ENCODE data around the gene CRYBB3. TPM values are rescaled to one million over a fixed set of nuclear protein-coding genes. Genes with fewer than 3 reads are reported as not detected.
A peak's percentile ranks its signal among the peaks of the same experiment; 100 is the strongest.

Gene CRYBB3
- total RNA-seq (not detected in 2 replicates), polyA plus RNA-seq (not detected in 2 replicates), polyA minus RNA-seq (ENCODE audit: low replicate concordance) (not detected in 2 replicates)
- polyA plus RNA-seq (2012): not detected in 2 replicates

DNA sequence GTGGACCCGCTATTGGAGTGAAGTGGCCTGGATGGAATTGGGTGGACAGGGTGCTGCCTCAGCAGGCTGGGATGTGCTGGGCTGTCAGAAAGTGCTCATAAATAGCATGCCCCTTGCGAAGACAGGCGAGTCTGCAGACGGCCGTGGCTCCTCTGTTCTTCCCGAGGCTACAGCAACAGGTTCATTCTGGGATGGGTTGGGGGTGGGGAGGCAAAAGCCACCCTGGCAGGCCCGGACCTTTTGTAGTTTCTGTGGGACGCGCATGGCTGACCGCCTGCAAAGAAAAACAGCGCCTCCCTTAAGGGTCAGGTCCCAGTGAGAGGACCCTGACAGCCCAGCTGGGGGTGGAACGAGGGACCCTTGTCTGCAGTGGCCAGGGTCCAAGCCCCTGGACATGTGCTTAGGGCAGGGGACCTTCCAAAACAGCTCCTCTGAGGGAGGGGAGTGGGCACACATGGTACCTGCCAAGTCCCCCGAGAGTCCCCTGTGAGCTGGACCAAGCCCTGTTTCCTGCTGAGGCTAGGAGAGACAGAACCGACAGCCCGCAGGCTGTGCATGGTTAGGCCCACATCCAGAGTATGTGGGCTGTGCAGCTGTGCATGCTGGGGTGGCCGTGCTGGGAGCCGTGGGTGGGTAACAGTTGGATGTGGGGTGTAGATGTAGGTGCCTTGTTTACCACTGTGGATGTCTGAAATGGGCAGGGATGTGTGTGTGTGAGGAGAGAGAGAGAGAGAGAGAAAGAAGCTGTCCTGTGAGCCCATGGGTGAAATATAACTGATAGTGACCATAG is at the start of gene CRYBB3:
Gene CRYBB3 (plus strand): TSS at position 128 of the 790 bp plus-strand sequence. CDS start 1,539 bp downstream, outside the sequence.
- Histone ChIP-seq H3K4me3 (replicated peaks in 1 of 4; ENCODE audit: control extremely low read depth in 1 of 4, insufficient read depth in 1 of 4, low read depth in 3 of 4, low read length in 4 of 4) (no peak within 1 kb of the TSS), H3K9ac (ENCODE audit: insufficient read depth, low read length) (no peak within 1 kb of the TSS), H3K9me3 (ENCODE audit: control insufficient read depth, insufficient read depth, low read depth, low read length) (no peaks in the 10 kb centered on the region), H4K20me1 (ENCODE audit: control insufficient read depth, extremely low read depth, insufficient read depth, low read length) (no peaks in the 10 kb centered on the region), H2AFZ (ENCODE audit: low read length) (no peak within 1 kb of the TSS), H3K4me2 (ENCODE audit: extremely low read depth, insufficient read depth, low read length) (no peak within 1 kb of the TSS), H3K36me3 (ENCODE audit: control insufficient read depth, insufficient read depth, low read length) (no peaks in the 10 kb centered on the region), H3K4me1 (ENCODE audit: control insufficient read depth, extremely low read depth, insufficient read depth, low read length) (no peaks in the 10 kb centered on the region), H3K27ac (ENCODE audit: insufficient read depth, low read length) (no peak within 1 kb of the TSS), H3K27me3 (ENCODE audit: control insufficient read depth, insufficient read depth, low read length) (no peaks in the 10 kb centered on the region), H3K79me2 (ENCODE audit: control insufficient read depth, insufficient read depth, low read length) (no peaks in the 10 kb centered on the region)
- no peak for TF ChIP-seq EZH2 (IDR thresholded peaks at IDR 0.05; ENCODE audit: low read length, missing control alignments)
- DNase-seq (ENCODE audit: low read depth in 2 of 2): no peak

DNA sequence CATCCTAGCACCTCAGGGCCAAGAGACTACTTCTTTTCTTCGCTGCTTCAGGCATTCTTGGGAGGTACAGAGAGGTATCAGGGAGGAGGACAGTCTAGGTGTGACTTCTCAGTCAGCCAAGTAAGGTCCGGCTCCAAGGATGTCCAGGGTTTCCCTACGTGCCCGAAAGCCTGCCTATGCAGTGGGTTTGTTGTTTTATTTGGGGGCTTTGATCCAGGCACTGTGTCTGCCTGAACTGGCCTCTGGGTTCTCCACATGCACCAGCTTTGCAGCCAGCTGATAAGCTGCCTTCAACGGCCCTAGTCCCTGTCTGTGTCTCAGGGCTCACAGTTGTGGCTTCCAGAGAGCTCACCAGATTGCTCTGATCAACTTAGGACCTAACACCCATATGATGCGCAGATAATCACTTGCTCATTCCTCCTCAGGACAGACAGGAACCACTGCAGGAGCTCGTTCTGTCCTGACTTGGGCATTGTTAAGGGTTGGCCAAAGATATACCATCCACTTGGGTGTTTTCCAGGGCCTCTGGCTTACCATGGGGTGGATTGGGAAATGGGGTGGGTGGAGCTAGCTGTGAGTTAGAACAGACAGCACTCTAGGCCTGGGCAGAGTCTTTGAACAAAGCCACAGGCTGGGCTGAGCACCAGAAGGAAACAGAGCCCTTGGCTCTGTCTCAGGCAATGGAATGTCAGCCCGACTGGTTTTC is 45.5 kb upstream of the CRYBB3 start:
- no peak for TF ChIP-seq CTCF (conservative IDR thresholded peaks at IDR 0.05 in 1 of 2, IDR thresholded peaks at IDR 0.05 in 1 of 2; ENCODE audit: low read depth in 1 of 2, low read length in 2 of 2)
- TF ChIP-seq EZH2 (IDR thresholded peaks at IDR 0.05; ENCODE audit: low read length, missing control alignments): no peak
- no peak overlapping the region for H3K9ac ChIP-seq (ENCODE audit: insufficient read depth, low read length)
- H3K27me3 ChIP-seq (ENCODE audit: control insufficient read depth, insufficient read depth, low read length): no peaks in the 10 kb centered on the region
- H3K36me3 ChIP-seq (ENCODE audit: control insufficient read depth, insufficient read depth, low read length): no peaks in the 10 kb centered on the region
- no peak overlapping the region for H3K4me3 ChIP-seq (replicated peaks in 1 of 4; ENCODE audit: control extremely low read depth in 1 of 4, insufficient read depth in 1 of 4, low read depth in 3 of 4, low read length in 4 of 4)
- peak; percentile 31 to 57 for DNase-seq (ENCODE audit: low read depth in 2 of 2)
- no peaks in the 10 kb centered on the region for H3K79me2 ChIP-seq (ENCODE audit: control insufficient read depth, insufficient read depth, low read length)
- no peaks in the 10 kb centered on the region for H3K9me3 ChIP-seq (ENCODE audit: control insufficient read depth, insufficient read depth, low read depth, low read length)
- no peaks in the 10 kb centered on the region for H4K20me1 ChIP-seq (ENCODE audit: control insufficient read depth, extremely low read depth, insufficient read depth, low read length)
- no peak overlapping the region for H3K4me2 ChIP-seq (ENCODE audit: extremely low read depth, insufficient read depth, low read length)
- no peak overlapping the region for H3K27ac ChIP-seq (ENCODE audit: insufficient read depth, low read length)
- H2AFZ ChIP-seq (ENCODE audit: low read length): no peak overlapping the region
- H3K4me1 ChIP-seq (ENCODE audit: control insufficient read depth, extremely low read depth, insufficient read depth, low read length): no peaks in the 10 kb centered on the region

GRCh38 chr22:25154667-25154999 is 45.0 kb upstream of the CRYBB3 start:
- no peak overlapping the region for H3K4me2 ChIP-seq (ENCODE audit: extremely low read depth, insufficient read depth, low read length)
- no peak for TF ChIP-seq CTCF (conservative IDR thresholded peaks at IDR 0.05 in 1 of 2, IDR thresholded peaks at IDR 0.05 in 1 of 2; ENCODE audit: low read depth in 1 of 2, low read length in 2 of 2)
- no peak for TF ChIP-seq EZH2 (IDR thresholded peaks at IDR 0.05; ENCODE audit: low read length, missing control alignments)
- no peak overlapping the region for H3K4me3 ChIP-seq (replicated peaks in 1 of 4; ENCODE audit: control extremely low read depth in 1 of 4, insufficient read depth in 1 of 4, low read depth in 3 of 4, low read length in 4 of 4)
- H3K9me3 ChIP-seq (ENCODE audit: control insufficient read depth, insufficient read depth, low read depth, low read length): no peaks in the 10 kb centered on the region
- H3K36me3 ChIP-seq (ENCODE audit: control insufficient read depth, insufficient read depth, low read length): no peaks in the 10 kb centered on the region
- no peak overlapping the region for H3K9ac ChIP-seq (ENCODE audit: insufficient read depth, low read length)
- H3K27me3 ChIP-seq (ENCODE audit: control insufficient read depth, insufficient read depth, low read length): no peaks in the 10 kb centered on the region
- no peak overlapping the region for H2AFZ ChIP-seq (ENCODE audit: low read length)
- H4K20me1 ChIP-seq (ENCODE audit: control insufficient read depth, extremely low read depth, insufficient read depth, low read length): no peaks in the 10 kb centered on the region
- no peaks in the 10 kb centered on the region for H3K79me2 ChIP-seq (ENCODE audit: control insufficient read depth, insufficient read depth, low read length)
- H3K27ac ChIP-seq (ENCODE audit: insufficient read depth, low read length): no peak overlapping the region
- DNase-seq (ENCODE audit: low read depth in 2 of 2): no peak
- H3K4me1 ChIP-seq (ENCODE audit: control insufficient read depth, extremely low read depth, insufficient read depth, low read length): no peaks in the 10 kb centered on the region
